Cardiac muscle cell (in vitro differentiated cells and primary cell): ENCODE measurements around the gene SUSD4. TPM values are rescaled to one million over a fixed set of nuclear protein-coding genes. Genes with fewer than 3 reads are reported as not detected.
A peak's percentile ranks its signal among the peaks of the same experiment; 100 is the strongest.

Source experiments
- DNase-seq, 2 donors: peaks; one replicate each; pipeline versions ENCODE4 v3.0.0 to v3.0.0-alpha.2; 2010 to 2017; ENCODE audit warnings: low read depth in 1 of 2, low spot score in 1 of 2
- H3K27ac ChIP-seq: fragments of 200-600 bp; sonication (generic); 2 replicates; pipeline ENCODE4 v1.5.1; 2016
- H3K27me3 ChIP-seq: fragments of 200-600 bp; sonication (generic); 2 replicates; pipeline ENCODE4 v1.6.0; 2016; ENCODE audit warnings: control low read depth
- H3K36me3 ChIP-seq: fragments of 200-600 bp; sonication (generic); 2 replicates; pipeline ENCODE4 v1.5.1; 2016; ENCODE audit warnings: control low read depth
- H3K4me1 ChIP-seq: fragments of 200-600 bp; sonication (generic); 2 replicates; pipeline ENCODE4 v1.8.1; 2017; ENCODE audit warnings: low read depth, mild to moderate bottlenecking, mixed run types
- H3K4me3 ChIP-seq: fragments of 200-600 bp; sonication (generic); 2 replicates; pipeline ENCODE4 v1.5.1; 2016; ENCODE audit warnings: mild to moderate bottlenecking
- H3K9me3 ChIP-seq: fragments of 200-600 bp; sonication (generic); 2 replicates; pipeline ENCODE4 v1.5.1; 2017; ENCODE audit warnings: low read depth, mild to moderate bottlenecking, control low read depth
- CTCF ChIP-seq: IDR thresholded peaks from 2 replicates; pipeline ENCODE4 v1.5.1; 2012; ENCODE audit warnings: low read depth, mild to moderate bottlenecking, low read length
- polyA plus RNA-seq: library from polyadenylated mRNA; unstranded; fragments of >200 nt; fragmentation: Nextera tagmentation; extraction: Ambion mirVana; gene quantifications from 2 replicates; pipeline ENCODE4 v1.2.1, GENCODE V29; 2016
- total RNA-seq: library from RNA; depleted of rRNA; stranded (reverse); fragments of >200 nt; gene quantifications from 2 replicates; pipeline ENCODE4 v1.2.3, GENCODE V29; 2016

Gene SUSD4
- 20.9 and 24.8 TPM in 2 replicates for total RNA-seq
- 31.4 and 31.6 TPM in 2 replicates for polyA plus RNA-seq

GRCh38 chr1:223363856-223364684 is at the start of gene SUSD4:
Gene SUSD4, minus strand, starts transcription at chr1:223364176. Its CDS starts 751 bp downstream, at chr1:223363425.
- Histone ChIP-seq H3K27ac (no peak within 1 kb of the TSS), H3K36me3 (no peaks in the 10 kb centered on the region), H3K4me3 (peak within 1 kb of the TSS; percentile 60), H3K9me3 (no peaks in the 10 kb centered on the region), H3K4me1 (peaks cover 20% of the 10 kb centered on the region), H3K27me3 (no peaks in the 10 kb centered on the region)
- DNase-seq, result peak in 1 of 2 donors; percentile 90
- no peak for TF ChIP-seq CTCF

- Histone ChIP-seq H3K27ac (no peak overlapping the region), H3K9me3 (no peaks in the 10 kb centered on the region), H3K4me1 (peaks cover under 1% of the 10 kb centered on the region), H3K27me3 (no peaks in the 10 kb centered on the region), H3K4me3 (no peak overlapping the region), H3K36me3 (no peaks in the 10 kb centered on the region)
- TF ChIP-seq CTCF, result no peak
- DNase-seq, result no peak
Observed at GRCh38 chr1:223413216-223413615, 49.2 kb upstream of the SUSD4 start.

- H3K4me1 ChIP-seq, result no peaks in the 10 kb centered on the region
- no peak for DNase-seq
- H3K4me3 ChIP-seq, result no peak overlapping the region
- H3K9me3 ChIP-seq, result no peaks in the 10 kb centered on the region
- no peak overlapping the region for H3K27ac ChIP-seq
- H3K36me3 ChIP-seq, result no peaks in the 10 kb centered on the region
- no peak for TF ChIP-seq CTCF
- no peaks in the 10 kb centered on the region for H3K27me3 ChIP-seq
Observed at GRCh38 chr1:223411710-223412109, 47.7 kb upstream of the SUSD4 start.

- no peaks in the 10 kb centered on the region for H3K9me3 ChIP-seq
- DNase-seq, result peak in 1 of 2 donors; percentile 65
- no peaks in the 10 kb centered on the region for H3K36me3 ChIP-seq
- no peak overlapping the region for H3K4me3 ChIP-seq
- no peak for TF ChIP-seq CTCF
- no peaks in the 10 kb centered on the region for H3K27me3 ChIP-seq
- no peak overlapping the region for H3K27ac ChIP-seq
- no peaks in the 10 kb centered on the region for H3K4me1 ChIP-seq
Observed at GRCh38 chr1:223411309-223411708, 47.3 kb upstream of the SUSD4 start.

- no peaks in the 10 kb centered on the region for H3K27me3 ChIP-seq
- no peaks in the 10 kb centered on the region for H3K4me1 ChIP-seq
- H3K4me3 ChIP-seq, result no peak overlapping the region
- H3K27ac ChIP-seq, result no peak overlapping the region
- peak in 1 of 2 donors; percentile 54 for DNase-seq
- no peak for TF ChIP-seq CTCF
- no peaks in the 10 kb centered on the region for H3K9me3 ChIP-seq
- H3K36me3 ChIP-seq, result no peaks in the 10 kb centered on the region
Observed at GRCh38 chr1:223410036-223410435, 46.1 kb upstream of the SUSD4 start.
